B cell (primary cell): ENCODE measurements around the gene STK38L. TPM values are rescaled to one million over a fixed set of nuclear protein-coding genes. Genes with fewer than 3 reads are reported as not detected.

Experiments
- ATAC-seq: fragments of 200-7000 bp; cut with Tn5 transposase; one replicate; pipeline ENCODE4 v1.10.0; 2021; ENCODE audit warnings: low read depth, mild to moderate bottlenecking, moderate number of reproducible peaks, moderate library complexity
- CTCF ChIA-PET: fragments of 350-600 bp; sonication (Branson Sonifier 250); formaldehyde crosslinking; loops from one replicate; lab custom pipeline; 2021; ENCODE audit warnings: antibody characterized with exemption, inconsistent platforms; lab: Charles Lee
- POLR2A ChIA-PET: fragments of 350-600 bp; sonication (Branson Sonifier 250); formaldehyde crosslinking; loops from one replicate; lab custom pipeline; 2021; ENCODE audit warnings: antibody characterized with exemption; lab: Charles Lee
- DNase-seq: peaks from one replicate; pipeline ENCODE4 v3.0.0; 2013
- H2AFZ ChIP-seq: 2 replicates; pipeline ENCODE4 v1.6.1; 2012; ENCODE audit warnings: mild to moderate bottlenecking, low read depth, low read length; ENCODE audit not compliant: insufficient read depth, poor library complexity, severe bottlenecking
- H3K27ac ChIP-seq, 2 donors: 1 replicate in 1 of 2; 2 replicates in 1 of 2; pipeline ENCODE4 v1.5.1; 2012 to 2013; ENCODE audit warnings: low read length in 2 of 2, mild to moderate bottlenecking in 2 of 2, moderate library complexity in 1 of 2
- H3K27me3 ChIP-seq, 4 experiments: fragments of 200-600 bp in 1 of 4; sonication (generic) in 1 of 4; replicated peaks in 1 of 4; 1 replicate in 2 of 4; 2 replicates in 2 of 4; pipeline versions ENCODE4 v1.6.1 to v1.7.0; 2013 to 2016; ENCODE audit warnings: low read length in 3 of 4, mild to moderate bottlenecking in 2 of 4, mixed read lengths in 1 of 4, moderate library complexity in 1 of 4; ENCODE audit not compliant: insufficient read depth in 4 of 4, control insufficient read depth in 3 of 4; ENCODE audit errors: control extremely low read depth in 1 of 4
- H3K36me3 ChIP-seq, 2 experiments: replicated peaks in 1 of 2; 1 replicate in 1 of 2; 2 replicates in 1 of 2; pipeline versions ENCODE4 v1.6.1 to v1.7.1; 2013; ENCODE audit warnings: low read length in 1 of 2; ENCODE audit not compliant: insufficient read depth in 2 of 2, control insufficient read depth in 1 of 2; ENCODE audit errors: control extremely low read depth in 1 of 2, extremely low read depth in 1 of 2
- H3K4me1 ChIP-seq, 2 donors: fragments of 200-600 bp in 1 of 2; sonication (generic) in 1 of 2; 1 replicate in 1 of 2; 2 replicates in 1 of 2; pipeline versions ENCODE4 v1.5.1 to v1.6.1; 2013 to 2017; ENCODE audit warnings: low read length in 2 of 2; ENCODE audit not compliant: control insufficient read depth in 2 of 2, insufficient read depth in 2 of 2
- H3K4me2 ChIP-seq: replicated peaks from 2 replicates; pipeline ENCODE3; 2012; ENCODE audit warnings: mild to moderate bottlenecking, low read depth, low read length; ENCODE audit not compliant: poor library complexity, severe bottlenecking
- H3K4me3 ChIP-seq, 5 experiments: fragments of 200-600 bp in 1 of 5; sonication (generic) in 1 of 5; 1 replicate in 3 of 5; 2 replicates in 2 of 5; pipeline versions ENCODE4 v1.5.1 to v1.7.0; 2011 to 2016; ENCODE audit warnings: low read length in 4 of 5, mild to moderate bottlenecking in 4 of 5, low read depth in 2 of 5, control low read depth in 1 of 5, moderate library complexity in 1 of 5; ENCODE audit not compliant: insufficient read depth in 1 of 5; ENCODE audit errors: control extremely low read depth in 1 of 5, extremely low read depth in 1 of 5
- H3K79me2 ChIP-seq: fragments of 200-600 bp; sonication (generic); one replicate; pipeline ENCODE4 v1.6.0; 2016; ENCODE audit warnings: low read length; ENCODE audit not compliant: control insufficient read depth, insufficient read depth
- H3K9ac ChIP-seq: fragments of 200-600 bp; sonication (generic); 2 replicates; pipeline ENCODE4 v1.6.1; 2017; ENCODE audit warnings: mild to moderate bottlenecking, low read length, moderate library complexity
- H3K9me3 ChIP-seq, 3 donors: one replicate each; pipeline versions ENCODE4 v1.6.1 to v1.7.1; 2013; ENCODE audit warnings: low read length in 2 of 3; ENCODE audit not compliant: control insufficient read depth in 2 of 3, insufficient read depth in 1 of 3; ENCODE audit errors: control extremely low read depth in 1 of 3
- H4K20me1 ChIP-seq: 2 replicates; pipeline ENCODE4 v1.6.0; 2012; ENCODE audit warnings: mild to moderate bottlenecking, low read length; ENCODE audit not compliant: insufficient read depth, control insufficient read depth, poor library complexity, severe bottlenecking
- H3K27ac Mint-ChIP-seq: one replicate; pipeline ENCODE4 v1.8.0; 2021; ENCODE audit warnings: mixed read lengths
- H3K27me3 Mint-ChIP-seq: one replicate; pipeline ENCODE4 v1.8.0; 2021; ENCODE audit warnings: mixed read lengths
- H3K4me1 Mint-ChIP-seq: one replicate; pipeline ENCODE4 v1.8.0; 2021; ENCODE audit warnings: mixed read lengths
- H3K4me3 Mint-ChIP-seq: one replicate; pipeline ENCODE4 v1.8.0; 2021; ENCODE audit warnings: mixed read lengths
- H3K9me3 Mint-ChIP-seq: one replicate; pipeline ENCODE4 v1.8.0; 2022; ENCODE audit warnings: mixed read lengths; ENCODE audit not compliant: insufficient read depth
- CTCF ChIP-seq: fragments of 200-600 bp; IDR thresholded peaks from one replicate; pipeline ENCODE4 v1.8.0; 2022; ENCODE audit warnings: antibody characterized with exemption, mild to moderate bottlenecking
- EZH2 ChIP-seq: IDR thresholded peaks from 2 replicates; pipeline ENCODE4 v1.6.1; 2012; ENCODE audit warnings: borderline replicate concordance, low read depth, mild to moderate bottlenecking, moderate library complexity, low read length; ENCODE audit not compliant: insufficient read depth, poor library complexity, severe bottlenecking
- WGBS: methylation state at CpG from one replicate; pipeline ENCODE4 v1.1.5; 2013; ENCODE audit warnings: missing lambda C conversion rate; ENCODE audit not compliant: insufficient coverage; 5-methylcytosine and 5-hydroxymethylcytosine counted together
- intact Hi-C: fragments of 100-400 bp; cut with micrococcal nuclease; formaldehyde crosslinking; loops from one replicate; pipeline ENCODE4 v1.10.0; 2022
- polyA plus RNA-seq: library from polyadenylated mRNA; depleted of rRNA; stranded (reverse); fragments of >200 nt; gene quantifications from 2 replicates; pipeline ENCODE4 v1.2.3, GENCODE V29; 2012
- total RNA-seq, 2 donors: library from RNA; stranded (reverse); fragments of 120-200 nt in 1 of 2; gene quantifications; 1 replicate in 1 of 2; 2 replicates in 1 of 2; pipeline versions ENCODE4 v1.2.3 to v1.2.4, GENCODE V29; 2013 to 2022

The STK38L gene
- total and polyA plus RNA-seq, 2 donors (not counting 1 experiment from before 2014, with no cell fraction given), result 5.5 to 21.2 TPM

GRCh38 chr12:27272373-27273028 is 28.4 kb downstream of the STK38L start:
- H3K36me3 ChIP-seq, result no peaks in the 10 kb centered on the region
- ATAC-seq (no peak), DNase-seq (no peak)
- H3K79me2 ChIP-seq, result peaks cover 43% of the 10 kb centered on the region
- CTCF ChIA-PET, result interaction anchor here (1.5 kb wide), 1 partner anchor 33 kb away, joined by 6 read pairs; no protein-coding TSS in a partner anchor
- TF ChIP-seq EZH2, result no peak
- TF ChIP-seq CTCF, result no peak
- no peak overlapping the region for H3K27ac ChIP-seq
- H2AFZ ChIP-seq, result no peak overlapping the region
- no peak overlapping the region for H3K4me2 ChIP-seq
- Mint-ChIP-seq H3K4me1 (peaks cover 7% of the 10 kb centered on the region), H3K27me3 (no peaks in the 10 kb centered on the region), H3K27ac (no peak overlapping the region), H3K9me3 (peaks cover 5% of the 10 kb centered on the region), H3K4me3 (no peak overlapping the region)
- no peak overlapping the region for H3K4me3 ChIP-seq
- POLR2A ChIA-PET, result no interaction called here
- H4K20me1 ChIP-seq, result no peaks in the 10 kb centered on the region
- no CpG with 5 or more reads among the region's 2 CpGs for WGBS
- intact Hi-C loops, result no loop called here
- no peaks in the 10 kb centered on the region for H3K4me1 ChIP-seq
- H3K9ac ChIP-seq, result no peak overlapping the region
- no peaks in the 10 kb centered on the region for H3K9me3 ChIP-seq
- no peaks in the 10 kb centered on the region for H3K27me3 ChIP-seq

GRCh38 chr12:27273114-27273513 is 29.0 kb downstream of the STK38L start:
- CTCF ChIA-PET, result no interaction called here
- no peak for ATAC-seq

More at GRCh38 chr12:27273114-27273513, 29.0 kb downstream of the STK38L start:
- WGBS, result 100% methylated on average over 2 of the region's 5 CpGs
- H3K9me3 ChIP-seq, result no peaks in the 10 kb centered on the region
- POLR2A ChIA-PET, result no interaction called here
- H3K4me1 Mint-ChIP-seq, result peaks cover 12% of the 10 kb centered on the region
- no peaks in the 10 kb centered on the region for H3K27me3 Mint-ChIP-seq
- peaks cover under 1% of the 10 kb centered on the region for H3K9me3 Mint-ChIP-seq
- no peak overlapping the region for H3K4me3 ChIP-seq
- intact Hi-C loops, result no loop called here
- H3K4me1 ChIP-seq, result no peaks in the 10 kb centered on the region
- no peaks in the 10 kb centered on the region for H3K27me3 ChIP-seq
- no peaks in the 10 kb centered on the region for H3K36me3 ChIP-seq
- H3K4me2 ChIP-seq, result no peak overlapping the region
- H3K9ac ChIP-seq, result no peak overlapping the region
- H3K27ac ChIP-seq, result no peak overlapping the region
- H3K4me3 Mint-ChIP-seq, result no peak overlapping the region
- H3K79me2 ChIP-seq, result peaks cover 43% of the 10 kb centered on the region
- TF ChIP-seq EZH2 (no peak), CTCF (no peak)
- no peaks in the 10 kb centered on the region for H4K20me1 ChIP-seq
- DNase-seq, result no peak
- no peak overlapping the region for H3K27ac Mint-ChIP-seq
- no peak overlapping the region for H2AFZ ChIP-seq
